ENCODE measurements around the gene MANBA. TPM values are rescaled to one million over a fixed set of nuclear protein-coding genes. Genes with fewer than 3 reads are reported as not detected.
A peak's percentile ranks its signal among the peaks of the same experiment; 100 is the strongest.

Gene MANBA
- total RNA-seq, 6 experiments from 2014 or later, result 31.2 to 57.9 (median 36.0) TPM

DNA sequence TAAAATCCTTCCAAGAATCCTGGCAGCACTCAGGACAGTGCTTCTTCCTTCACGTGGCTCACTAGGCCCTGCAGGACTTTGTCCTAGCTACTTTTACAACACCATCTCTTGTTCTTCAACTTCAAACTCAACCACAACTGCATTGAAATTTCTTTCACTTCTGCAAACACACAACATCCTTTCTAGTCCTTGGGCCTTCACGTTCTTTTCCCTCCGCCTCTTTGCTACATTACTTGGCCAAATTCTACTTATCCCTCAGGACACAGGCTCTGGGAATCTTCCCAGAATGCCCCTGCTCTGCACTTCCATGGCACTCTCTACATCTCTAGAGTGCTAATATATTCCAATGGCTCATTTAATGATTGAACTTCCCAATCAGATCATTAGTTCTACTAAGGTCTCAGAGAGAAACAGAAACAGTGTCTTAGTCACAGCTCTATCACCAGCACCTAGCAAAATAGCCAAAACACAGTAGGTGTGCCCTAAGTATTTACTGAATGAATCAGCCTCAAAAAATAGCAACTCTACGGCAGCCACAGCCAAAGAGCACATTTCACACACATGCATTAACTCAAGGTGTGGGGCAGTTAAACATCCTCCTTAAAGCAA is 73.3 kb downstream of the MANBA start:
- Mint-ChIP-seq H3K9me3 (no peaks in the 10 kb centered on the region), H3K27me3 (ENCODE audit: insufficient read depth) (no peaks in the 10 kb centered on the region), H3K4me1 (ENCODE audit: low read depth) (peaks cover 8% of the 10 kb centered on the region), H3K4me3 (no peak overlapping the region), H3K36me3 (ENCODE audit: low read depth) (peaks cover 7% of the 10 kb centered on the region), H3K27ac (no peak overlapping the region)
- DNase-seq, result peak; percentile 42
- no peak for TF ChIP-seq CTCF (IDR thresholded peaks at IDR 0.05)

GRCh38 chr4:102685768-102686167 is 75.0 kb downstream of the MANBA start:
- H3K27ac Mint-ChIP-seq, result no peak overlapping the region
- H3K27me3 Mint-ChIP-seq (ENCODE audit: insufficient read depth), result no peaks in the 10 kb centered on the region
- no peak for TF ChIP-seq CTCF (IDR thresholded peaks at IDR 0.05)
- H3K4me3 Mint-ChIP-seq, result no peak overlapping the region
- DNase-seq, result no peak
- peaks cover 7% of the 10 kb centered on the region; the same call in 1 of the 2 replicates for H3K36me3 Mint-ChIP-seq (ENCODE audit: low read depth)
- no peaks in the 10 kb centered on the region for H3K9me3 Mint-ChIP-seq
- no peaks in the 10 kb centered on the region for H3K4me1 Mint-ChIP-seq (ENCODE audit: low read depth)

DNA sequence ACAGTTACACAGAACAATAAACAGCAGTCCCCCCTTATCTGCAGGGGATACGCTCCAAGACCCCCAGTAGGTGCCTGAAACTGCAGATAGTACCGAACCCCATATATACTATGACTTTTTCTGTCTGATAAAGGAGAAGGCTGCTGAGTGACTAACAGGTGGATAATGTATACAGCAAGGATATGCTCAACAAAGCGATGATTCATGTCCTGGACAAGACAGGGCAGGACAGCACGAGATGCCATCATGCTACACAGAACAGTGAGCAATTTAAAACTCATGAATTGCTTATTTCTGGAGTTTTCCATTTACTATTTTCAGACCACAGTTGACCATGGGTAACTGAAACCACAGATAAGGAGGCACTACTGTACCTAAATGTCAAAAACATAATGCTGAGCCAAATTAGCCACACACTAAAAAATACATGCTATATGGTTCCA is 76.1 kb downstream of the MANBA start:
- Mint-ChIP-seq H3K36me3 (ENCODE audit: low read depth) (peaks cover 9% of the 10 kb centered on the region; the same call in 1 of the 2 replicates), H3K9me3 (no peaks in the 10 kb centered on the region), H3K4me1 (ENCODE audit: low read depth) (no peaks in the 10 kb centered on the region), H3K27me3 (ENCODE audit: insufficient read depth) (no peaks in the 10 kb centered on the region), H3K27ac (no peak overlapping the region), H3K4me3 (no peak overlapping the region)
- peak; percentile 82 for DNase-seq
- TF ChIP-seq CTCF (IDR thresholded peaks at IDR 0.05), result no peak

- Mint-ChIP-seq H3K36me3 (ENCODE audit: low read depth) (peaks cover 9% of the 10 kb centered on the region; the same call in 1 of the 2 replicates), H3K9me3 (no peaks in the 10 kb centered on the region), H3K4me3 (no peak overlapping the region), H3K27ac (no peak overlapping the region), H3K27me3 (ENCODE audit: insufficient read depth) (no peaks in the 10 kb centered on the region), H3K4me1 (ENCODE audit: low read depth) (peaks cover 2% of the 10 kb centered on the region)
- TF ChIP-seq CTCF (IDR thresholded peaks at IDR 0.05), result no peak
- no peak for DNase-seq
These were observed 76.7 kb downstream of the MANBA start for GRCh38 chr4:102683881-102684609.

- peaks cover 9% of the 10 kb centered on the region for H3K36me3 Mint-ChIP-seq (ENCODE audit: low read depth)
- no peak overlapping the region for H3K27ac Mint-ChIP-seq
- H3K27me3 Mint-ChIP-seq (ENCODE audit: insufficient read depth), result no peaks in the 10 kb centered on the region
- no peaks in the 10 kb centered on the region for H3K9me3 Mint-ChIP-seq
- DNase-seq, result no peak
- H3K4me3 Mint-ChIP-seq, result no peak overlapping the region
- peaks cover 36% of the 10 kb centered on the region for H3K4me1 Mint-ChIP-seq (ENCODE audit: low read depth)
- TF ChIP-seq CTCF (IDR thresholded peaks at IDR 0.05), result no peak
These were observed 82.0 kb downstream of the MANBA start for GRCh38 chr4:102678695-102679335.

All from HFFc6 (cell line).